ENCODE measurements around the gene ARHGAP31. TPM values are rescaled to one million over a fixed set of nuclear protein-coding genes. Genes with fewer than 3 reads are reported as not detected.

ARHGAP31 gene
- polyA plus RNA-seq, 1 donor from 2014 or later, result not detected

DNA sequence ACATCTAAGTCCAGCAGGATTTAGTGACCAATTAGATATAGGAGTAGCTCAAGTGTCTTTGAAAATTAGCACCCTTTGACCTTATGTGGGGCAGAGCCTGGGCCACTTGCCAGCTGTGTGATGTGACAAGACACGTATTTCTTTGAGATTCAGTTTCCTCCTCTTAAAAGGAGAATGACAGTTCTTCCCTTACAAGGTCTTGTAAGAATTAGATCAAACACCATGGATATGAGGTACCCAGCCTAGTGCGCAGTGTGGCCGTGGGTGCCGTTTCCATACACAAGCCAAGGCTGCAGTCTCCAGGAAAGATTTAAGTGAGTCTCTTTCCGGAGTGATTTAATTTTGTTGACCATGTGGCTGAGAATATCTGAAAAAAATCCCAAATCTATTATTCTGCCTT, 46.3 kb downstream of the ARHGAP31 start:
- Histone ChIP-seq H3K36me3 (ENCODE audit: insufficient read depth, low read length) (no peaks in the 10 kb centered on the region), H3K9ac (ENCODE audit: low read length) (no peak overlapping the region), H3K4me3 (ENCODE audit: low read length) (no peak overlapping the region), H3K9me2 (ENCODE audit: insufficient read depth, low read length) (no peaks in the 10 kb centered on the region), H3K4me2 (ENCODE audit: low read length) (no peak overlapping the region), H4K20me1 (ENCODE audit: insufficient read depth) (no peaks in the 10 kb centered on the region), H3K27ac (ENCODE audit: low read length) (no peak overlapping the region), H3K79me2 (replicated peaks; ENCODE audit: insufficient read depth, low read length) (no peaks in the 10 kb centered on the region), H3K27me3 (ENCODE audit: insufficient read depth, low read depth, low read length) (no peaks in the 10 kb centered on the region), H3K9me3 (ENCODE audit: low read length) (no peaks in the 10 kb centered on the region), H3F3A (ENCODE audit: insufficient read depth, low read length, poor library complexity, severe bottlenecking) (no peaks in the 10 kb centered on the region), H2AFZ (ENCODE audit: low read depth, low read length) (no peak overlapping the region)
- TF ChIP-seq, protein P1, sequence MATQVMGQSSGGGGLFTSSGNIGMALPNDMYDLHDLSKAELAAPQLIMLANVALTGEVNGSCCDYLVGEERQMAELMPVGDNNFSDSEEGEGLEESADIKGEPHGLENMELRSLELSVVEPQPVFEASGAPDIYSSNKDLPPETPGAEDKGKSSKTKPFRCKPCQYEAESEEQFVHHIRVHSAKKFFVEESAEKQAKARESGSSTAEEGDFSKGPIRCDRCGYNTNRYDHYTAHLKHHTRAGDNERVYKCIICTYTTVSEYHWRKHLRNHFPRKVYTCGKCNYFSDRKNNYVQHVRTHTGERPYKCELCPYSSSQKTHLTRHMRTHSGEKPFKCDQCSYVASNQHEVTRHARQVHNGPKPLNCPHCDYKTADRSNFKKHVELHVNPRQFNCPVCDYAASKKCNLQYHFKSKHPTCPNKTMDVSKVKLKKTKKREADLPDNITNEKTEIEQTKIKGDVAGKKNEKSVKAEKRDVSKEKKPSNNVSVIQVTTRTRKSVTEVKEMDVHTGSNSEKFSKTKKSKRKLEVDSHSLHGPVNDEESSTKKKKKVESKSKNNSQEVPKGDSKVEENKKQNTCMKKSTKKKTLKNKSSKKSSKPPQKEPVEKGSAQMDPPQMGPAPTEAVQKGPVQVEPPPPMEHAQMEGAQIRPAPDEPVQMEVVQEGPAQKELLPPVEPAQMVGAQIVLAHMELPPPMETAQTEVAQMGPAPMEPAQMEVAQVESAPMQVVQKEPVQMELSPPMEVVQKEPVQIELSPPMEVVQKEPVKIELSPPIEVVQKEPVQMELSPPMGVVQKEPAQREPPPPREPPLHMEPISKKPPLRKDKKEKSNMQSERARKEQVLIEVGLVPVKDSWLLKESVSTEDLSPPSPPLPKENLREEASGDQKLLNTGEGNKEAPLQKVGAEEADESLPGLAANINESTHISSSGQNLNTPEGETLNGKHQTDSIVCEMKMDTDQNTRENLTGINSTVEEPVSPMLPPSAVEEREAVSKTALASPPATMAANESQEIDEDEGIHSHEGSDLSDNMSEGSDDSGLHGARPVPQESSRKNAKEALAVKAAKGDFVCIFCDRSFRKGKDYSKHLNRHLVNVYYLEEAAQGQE (IDR thresholded peaks at IDR 0.05; ENCODE audit: borderline replicate concordance), result no peak
- TF ChIP-seq CTCF (IDR thresholded peaks at IDR 0.05; ENCODE audit: poor library complexity, severe bottlenecking) (no peak), POLR2AphosphoS5 (IDR thresholded peaks at IDR 0.05) (no peak), TAF1 (IDR thresholded peaks at IDR 0.05; ENCODE audit: low read depth) (no peak), MXI1 (conservative IDR thresholded peaks at IDR 0.05; ENCODE audit: poor library complexity, severe bottlenecking) (no peak), EP300 (conservative IDR thresholded peaks at IDR 0.05; ENCODE audit: poor library complexity, severe bottlenecking) (no peak), EZH2 (IDR thresholded peaks at IDR 0.05; ENCODE audit: borderline replicate concordance, insufficient read depth, low read length, poor library complexity, severe bottlenecking) (no peak), SMC3 (conservative IDR thresholded peaks at IDR 0.05; ENCODE audit: poor library complexity) (no peak), RAD21 (conservative IDR thresholded peaks at IDR 0.05) (no peak)

GRCh38 chr3:119342176-119342575, 48.0 kb downstream of the ARHGAP31 start:
- Histone ChIP-seq H2AFZ (ENCODE audit: low read depth, low read length) (no peak overlapping the region), H3K27ac (ENCODE audit: low read length) (no peak overlapping the region), H3K9me2 (ENCODE audit: insufficient read depth, low read length) (no peaks in the 10 kb centered on the region), H3K79me2 (replicated peaks; ENCODE audit: insufficient read depth, low read length) (no peaks in the 10 kb centered on the region), H3K27me3 (ENCODE audit: insufficient read depth, low read depth, low read length) (no peaks in the 10 kb centered on the region), H3F3A (ENCODE audit: insufficient read depth, low read length, poor library complexity, severe bottlenecking) (no peaks in the 10 kb centered on the region), H3K36me3 (ENCODE audit: insufficient read depth, low read length) (no peaks in the 10 kb centered on the region), H3K9ac (ENCODE audit: low read length) (no peak overlapping the region), H3K4me3 (ENCODE audit: low read length) (no peak overlapping the region), H4K20me1 (ENCODE audit: insufficient read depth) (no peaks in the 10 kb centered on the region), H3K9me3 (ENCODE audit: low read length) (no peaks in the 10 kb centered on the region), H3K4me2 (ENCODE audit: low read length) (no peak overlapping the region)
- TF ChIP-seq EZH2 (IDR thresholded peaks at IDR 0.05; ENCODE audit: borderline replicate concordance, insufficient read depth, low read length, poor library complexity, severe bottlenecking) (no peak), TAF1 (IDR thresholded peaks at IDR 0.05; ENCODE audit: low read depth) (no peak), RAD21 (conservative IDR thresholded peaks at IDR 0.05) (no peak)

DNA sequence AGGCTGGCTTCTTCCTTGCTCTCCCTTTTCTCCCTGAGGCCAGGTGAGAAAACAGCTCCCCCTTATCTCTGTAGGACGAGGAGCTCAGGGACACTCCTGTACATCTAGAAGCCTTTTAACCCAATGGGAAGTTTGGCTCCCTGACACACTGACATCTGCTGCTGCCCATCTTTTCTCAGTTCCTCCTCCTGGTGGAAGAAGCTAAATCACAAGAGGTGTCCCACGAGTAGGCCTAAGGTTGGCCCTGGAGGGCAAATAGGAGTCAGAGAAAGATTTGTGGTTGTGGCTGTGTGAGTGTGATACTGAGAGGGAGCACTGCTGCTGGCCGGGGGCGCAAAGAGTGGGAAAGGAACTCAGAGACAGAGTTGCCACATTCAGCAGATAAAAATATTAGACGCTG, 49.5 kb downstream of the ARHGAP31 start:
- H2AFZ ChIP-seq (ENCODE audit: low read depth, low read length), result no peak overlapping the region
- H3K9me3 ChIP-seq (ENCODE audit: low read length), result no peaks in the 10 kb centered on the region
- H3K36me3 ChIP-seq (ENCODE audit: insufficient read depth, low read length), result no peaks in the 10 kb centered on the region
- H3K79me2 ChIP-seq (replicated peaks; ENCODE audit: insufficient read depth, low read length), result no peaks in the 10 kb centered on the region
- H3K27me3 ChIP-seq (ENCODE audit: insufficient read depth, low read depth, low read length), result no peaks in the 10 kb centered on the region
- no peak overlapping the region for H3K27ac ChIP-seq (ENCODE audit: low read length)
- no peak overlapping the region for H3K4me2 ChIP-seq (ENCODE audit: low read length)
- no peaks in the 10 kb centered on the region for H3K9me2 ChIP-seq (ENCODE audit: insufficient read depth, low read length)
- no peak overlapping the region for H3K4me3 ChIP-seq (ENCODE audit: low read length)
- no peaks in the 10 kb centered on the region for H4K20me1 ChIP-seq (ENCODE audit: insufficient read depth)
- no peak overlapping the region for H3K9ac ChIP-seq (ENCODE audit: low read length)
- TF ChIP-seq RAD21 (conservative IDR thresholded peaks at IDR 0.05), result no peak
- TF ChIP-seq MXI1 (conservative IDR thresholded peaks at IDR 0.05; ENCODE audit: poor library complexity, severe bottlenecking), result no peak
- TF ChIP-seq, protein P1 (IDR thresholded peaks at IDR 0.05; ENCODE audit: borderline replicate concordance), result no peak
- no peak for TF ChIP-seq SMC3 (conservative IDR thresholded peaks at IDR 0.05; ENCODE audit: poor library complexity)
- TF ChIP-seq EP300 (conservative IDR thresholded peaks at IDR 0.05; ENCODE audit: poor library complexity, severe bottlenecking), result no peak
- TF ChIP-seq TAF1 (IDR thresholded peaks at IDR 0.05; ENCODE audit: low read depth), result no peak
- TF ChIP-seq CTCF (IDR thresholded peaks at IDR 0.05; ENCODE audit: poor library complexity, severe bottlenecking), result no peak
- H3F3A ChIP-seq (ENCODE audit: insufficient read depth, low read length, poor library complexity, severe bottlenecking), result no peaks in the 10 kb centered on the region

Measured in neural cell (in vitro differentiated cells).